ENCODE measurements around the gene PLEKHA6. TPM values are rescaled to one million over a fixed set of nuclear protein-coding genes. Genes with fewer than 3 reads are reported as not detected.

The PLEKHA6 gene
- total RNA-seq, 1 experiment from 2014 or later = 0.30 TPM

GRCh38 chr1:204356997-204357396, 2.7 kb downstream of the PLEKHA6 start:
- no peak for DNase-seq
- no peaks in the 10 kb centered on the region for H4K20me1 ChIP-seq (ENCODE audit: insufficient read depth, low read depth, low read length)
- H3K4me2 ChIP-seq (ENCODE audit: low read depth, low read length, poor library complexity, severe bottlenecking) = no peak overlapping the region
- H3K27ac ChIP-seq (ENCODE audit: low read length) = no peak overlapping the region
- H2AFZ ChIP-seq (ENCODE audit: low read length) = no peak overlapping the region
- H3K79me2 ChIP-seq (ENCODE audit: low read length) = no peaks in the 10 kb centered on the region
- H3K4me3 ChIP-seq (ENCODE audit: low read length) = no peak overlapping the region
- no peaks in the 10 kb centered on the region for H3K4me1 ChIP-seq (ENCODE audit: low read length)
- no peaks in the 10 kb centered on the region for H3K27me3 ChIP-seq (ENCODE audit: low read length)
- no peaks in the 10 kb centered on the region for H3K9me2 ChIP-seq (replicated peaks; ENCODE audit: insufficient read depth, low read length)
- no peaks in the 10 kb centered on the region for H3K36me3 ChIP-seq (ENCODE audit: insufficient read depth, low read length)
- H3K9me3 ChIP-seq (ENCODE audit: low read length) = no peaks in the 10 kb centered on the region
- no peak overlapping the region for H3K9ac ChIP-seq (ENCODE audit: low read length)

DNA sequence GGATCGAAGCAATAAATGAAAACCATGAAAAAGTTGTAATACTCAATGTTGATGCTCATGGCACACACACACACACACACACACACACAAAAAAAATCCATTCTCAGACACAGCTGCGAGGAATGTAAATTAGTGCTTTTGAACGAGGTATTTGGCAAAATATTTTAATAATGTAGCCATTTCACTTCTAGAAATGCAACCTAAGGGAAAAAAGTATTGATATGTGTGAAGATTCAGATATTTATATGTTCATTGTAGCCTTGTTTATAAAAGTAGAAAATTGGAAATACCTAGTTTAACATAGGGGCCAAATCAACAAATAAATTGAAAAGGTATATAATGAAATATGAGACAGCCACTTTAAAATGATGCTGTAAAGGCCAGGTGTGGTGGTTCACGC, 3.8 kb downstream of the PLEKHA6 start:
- Histone ChIP-seq H3K4me3 (ENCODE audit: low read length) (no peak overlapping the region), H4K20me1 (ENCODE audit: insufficient read depth, low read depth, low read length) (no peaks in the 10 kb centered on the region), H3K36me3 (ENCODE audit: insufficient read depth, low read length) (no peaks in the 10 kb centered on the region), H3K27ac (ENCODE audit: low read length) (no peak overlapping the region), H3K4me1 (ENCODE audit: low read length) (no peaks in the 10 kb centered on the region), H3K4me2 (ENCODE audit: low read depth, low read length, poor library complexity, severe bottlenecking) (no peak overlapping the region), H2AFZ (ENCODE audit: low read length) (no peak overlapping the region), H3K79me2 (ENCODE audit: low read length) (no peaks in the 10 kb centered on the region), H3K9me3 (ENCODE audit: low read length) (no peaks in the 10 kb centered on the region), H3K9ac (ENCODE audit: low read length) (no peak overlapping the region), H3K27me3 (ENCODE audit: low read length) (no peaks in the 10 kb centered on the region), H3K9me2 (replicated peaks; ENCODE audit: insufficient read depth, low read length) (no peaks in the 10 kb centered on the region)
- no peak for DNase-seq

DNA sequence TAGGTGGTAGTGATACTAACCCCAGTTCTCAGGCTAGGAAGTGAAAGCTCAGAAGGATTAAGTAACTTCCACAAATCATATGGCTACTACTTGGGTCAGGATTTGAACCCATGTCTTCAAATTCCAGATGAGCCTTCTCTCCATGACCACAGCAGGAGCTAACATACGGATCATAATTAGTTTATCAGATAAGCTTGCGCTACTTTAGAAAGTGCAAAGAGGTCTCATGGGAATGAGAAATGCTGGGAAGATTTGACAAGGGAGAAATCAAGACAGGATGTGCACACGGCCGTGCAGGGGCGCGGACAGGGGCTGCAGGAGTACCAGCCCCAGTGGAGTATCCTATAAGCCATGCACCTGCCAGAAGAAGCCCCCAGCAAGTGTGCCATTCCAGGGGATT, 5.2 kb downstream of the PLEKHA6 start:
- Histone ChIP-seq H3K27ac (ENCODE audit: low read length) (no peak overlapping the region), H3K27me3 (ENCODE audit: low read length) (no peaks in the 10 kb centered on the region), H4K20me1 (ENCODE audit: insufficient read depth, low read depth, low read length) (no peaks in the 10 kb centered on the region), H3K4me3 (ENCODE audit: low read length) (no peak overlapping the region), H2AFZ (ENCODE audit: low read length) (no peak overlapping the region), H3K9me3 (ENCODE audit: low read length) (no peaks in the 10 kb centered on the region), H3K4me1 (ENCODE audit: low read length) (no peaks in the 10 kb centered on the region), H3K9me2 (replicated peaks; ENCODE audit: insufficient read depth, low read length) (no peaks in the 10 kb centered on the region), H3K4me2 (ENCODE audit: low read depth, low read length, poor library complexity, severe bottlenecking) (no peak overlapping the region), H3K36me3 (ENCODE audit: insufficient read depth, low read length) (no peaks in the 10 kb centered on the region), H3K9ac (ENCODE audit: low read length) (no peak overlapping the region), H3K79me2 (ENCODE audit: low read length) (no peaks in the 10 kb centered on the region)
- no peak for DNase-seq

DNA sequence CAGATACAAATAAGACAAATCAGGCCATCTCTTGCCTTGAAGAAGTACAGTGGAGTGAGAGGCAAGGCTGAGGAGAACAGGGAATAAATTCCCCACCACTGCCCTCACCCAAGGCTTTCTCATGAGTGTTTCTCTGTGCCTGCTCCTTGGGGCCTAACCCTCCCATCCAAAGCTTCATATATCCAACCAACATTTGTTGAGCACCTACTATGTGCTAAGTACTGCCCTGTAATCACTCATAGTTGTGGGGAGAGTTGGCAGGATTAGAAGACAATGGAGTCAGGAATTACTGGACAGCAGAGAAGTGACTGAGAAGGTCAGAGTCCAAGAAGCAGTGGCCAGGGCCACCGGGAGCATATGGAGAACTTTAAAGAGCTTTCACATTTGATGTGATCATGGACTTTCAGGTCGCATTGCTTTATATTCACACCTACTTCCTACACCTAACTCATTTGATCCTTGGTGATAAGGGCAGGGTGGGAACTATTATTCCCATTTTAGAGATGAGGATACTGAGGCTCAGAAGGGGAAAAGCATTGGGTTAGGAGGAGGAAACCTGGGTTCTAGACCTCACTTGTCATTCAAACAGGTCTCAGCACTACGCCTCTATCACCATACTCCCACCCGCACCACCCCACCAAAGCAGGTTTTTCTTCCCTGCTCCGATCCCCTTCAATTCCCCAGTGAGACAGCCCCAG, 6.4 kb downstream of the PLEKHA6 start:
- Histone ChIP-seq H3K4me1 (ENCODE audit: low read length) (no peaks in the 10 kb centered on the region), H3K79me2 (ENCODE audit: low read length) (no peaks in the 10 kb centered on the region), H3K27ac (ENCODE audit: low read length) (no peak overlapping the region), H3K27me3 (ENCODE audit: low read length) (no peaks in the 10 kb centered on the region), H3K9me2 (replicated peaks; ENCODE audit: insufficient read depth, low read length) (no peaks in the 10 kb centered on the region), H3K4me3 (ENCODE audit: low read length) (no peak overlapping the region), H2AFZ (ENCODE audit: low read length) (no peak overlapping the region), H4K20me1 (ENCODE audit: insufficient read depth, low read depth, low read length) (no peaks in the 10 kb centered on the region), H3K9me3 (ENCODE audit: low read length) (no peaks in the 10 kb centered on the region), H3K9ac (ENCODE audit: low read length) (no peak overlapping the region), H3K36me3 (ENCODE audit: insufficient read depth, low read length) (no peaks in the 10 kb centered on the region), H3K4me2 (ENCODE audit: low read depth, low read length, poor library complexity, severe bottlenecking) (no peak overlapping the region)
- no peak for DNase-seq

DNA sequence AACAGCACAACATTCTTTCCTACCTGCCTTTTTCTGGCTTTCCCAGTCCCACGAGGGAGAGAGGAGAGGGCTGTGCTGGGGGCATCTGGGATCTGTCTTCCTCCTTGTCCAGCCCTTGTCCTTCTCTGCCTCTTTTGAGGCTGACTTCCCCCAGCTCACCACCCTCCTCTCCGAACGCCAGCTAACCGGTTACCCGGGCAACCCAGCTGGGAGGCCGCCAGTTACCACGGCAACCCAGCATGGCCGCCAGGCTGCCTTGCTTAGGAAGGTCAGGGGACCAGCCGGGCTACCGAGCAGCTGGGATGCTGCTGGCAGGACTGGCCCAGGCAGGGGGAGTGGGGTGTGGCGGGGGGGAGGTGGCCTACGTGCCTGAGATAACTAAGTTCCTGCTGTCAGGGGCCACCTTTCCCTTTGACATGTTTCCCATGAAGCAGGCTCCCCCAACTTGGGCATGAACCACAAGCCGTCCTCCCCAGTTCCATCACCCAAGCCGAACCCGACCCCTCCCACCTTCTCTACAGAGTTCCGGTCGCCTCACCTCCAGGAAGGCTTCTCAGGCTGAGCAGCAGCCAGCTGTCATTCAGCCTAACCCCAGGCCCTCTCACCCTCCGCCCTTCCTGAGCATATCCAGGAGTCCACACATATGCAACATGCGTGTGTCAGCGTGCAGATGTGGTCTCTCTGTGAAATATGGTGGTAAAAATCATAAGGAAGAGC, 8.7 kb downstream of the PLEKHA6 start:
- H3K9ac ChIP-seq (ENCODE audit: low read length) = no peak overlapping the region
- H2AFZ ChIP-seq (ENCODE audit: low read length) = no peak overlapping the region
- no peaks in the 10 kb centered on the region for H3K9me3 ChIP-seq (ENCODE audit: low read length)
- H3K4me2 ChIP-seq (ENCODE audit: low read depth, low read length, poor library complexity, severe bottlenecking) = no peak overlapping the region
- no peaks in the 10 kb centered on the region for H3K4me1 ChIP-seq (ENCODE audit: low read length)
- no peaks in the 10 kb centered on the region for H4K20me1 ChIP-seq (ENCODE audit: insufficient read depth, low read depth, low read length)
- DNase-seq = no peak
- no peaks in the 10 kb centered on the region for H3K9me2 ChIP-seq (replicated peaks; ENCODE audit: insufficient read depth, low read length)
- H3K27me3 ChIP-seq (ENCODE audit: low read length) = no peaks in the 10 kb centered on the region
- H3K36me3 ChIP-seq (ENCODE audit: insufficient read depth, low read length) = no peaks in the 10 kb centered on the region
- no peak overlapping the region for H3K4me3 ChIP-seq (ENCODE audit: low read length)
- H3K79me2 ChIP-seq (ENCODE audit: low read length) = no peaks in the 10 kb centered on the region
- H3K27ac ChIP-seq (ENCODE audit: low read length) = no peak overlapping the region

DNA sequence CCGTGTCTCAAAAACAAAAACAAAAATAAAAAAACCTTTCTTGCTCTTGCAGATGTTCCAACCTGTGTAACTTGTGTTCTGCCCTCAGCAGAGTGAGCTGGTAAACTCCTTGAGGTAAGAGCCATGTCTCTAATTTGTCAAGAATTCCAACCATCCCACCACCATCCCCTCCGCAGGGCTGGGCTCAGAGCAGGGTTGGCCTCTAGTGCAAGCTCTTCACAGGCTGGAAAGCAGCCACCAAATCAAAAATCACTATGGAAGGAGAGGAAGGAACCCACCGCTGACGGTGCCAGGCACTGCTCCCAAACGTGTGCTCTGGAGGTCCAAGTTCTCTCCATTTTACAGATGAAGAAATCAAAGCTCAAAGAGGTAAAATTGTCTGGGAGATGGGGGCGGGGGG, 9.4 kb downstream of the PLEKHA6 start:
- H3K36me3 ChIP-seq (ENCODE audit: insufficient read depth, low read length) = no peaks in the 10 kb centered on the region
- no peak overlapping the region for H2AFZ ChIP-seq (ENCODE audit: low read length)
- no peak overlapping the region for H3K27ac ChIP-seq (ENCODE audit: low read length)
- H3K9me2 ChIP-seq (replicated peaks; ENCODE audit: insufficient read depth, low read length) = no peaks in the 10 kb centered on the region
- no peaks in the 10 kb centered on the region for H3K9me3 ChIP-seq (ENCODE audit: low read length)
- H3K79me2 ChIP-seq (ENCODE audit: low read length) = no peaks in the 10 kb centered on the region
- no peak for DNase-seq
- H3K9ac ChIP-seq (ENCODE audit: low read length) = no peak overlapping the region
- H3K4me3 ChIP-seq (ENCODE audit: low read length) = no peak overlapping the region
- no peaks in the 10 kb centered on the region for H3K4me1 ChIP-seq (ENCODE audit: low read length)
- no peaks in the 10 kb centered on the region for H3K27me3 ChIP-seq (ENCODE audit: low read length)
- H4K20me1 ChIP-seq (ENCODE audit: insufficient read depth, low read depth, low read length) = no peaks in the 10 kb centered on the region
- H3K4me2 ChIP-seq (ENCODE audit: low read depth, low read length, poor library complexity, severe bottlenecking) = no peak overlapping the region

- Histone ChIP-seq H3K9me2 (replicated peaks; ENCODE audit: insufficient read depth, low read length) (no peaks in the 10 kb centered on the region), H3K36me3 (ENCODE audit: insufficient read depth, low read length) (no peaks in the 10 kb centered on the region), H3K9ac (ENCODE audit: low read length) (no peak overlapping the region), H3K4me3 (ENCODE audit: low read length) (no peak overlapping the region), H3K27me3 (ENCODE audit: low read length) (no peaks in the 10 kb centered on the region), H3K4me1 (ENCODE audit: low read length) (no peaks in the 10 kb centered on the region), H3K4me2 (ENCODE audit: low read depth, low read length, poor library complexity, severe bottlenecking) (no peak overlapping the region), H2AFZ (ENCODE audit: low read length) (no peak overlapping the region), H3K27ac (ENCODE audit: low read length) (no peak overlapping the region), H4K20me1 (ENCODE audit: insufficient read depth, low read depth, low read length) (no peaks in the 10 kb centered on the region), H3K9me3 (ENCODE audit: low read length) (no peaks in the 10 kb centered on the region), H3K79me2 (ENCODE audit: low read length) (no peaks in the 10 kb centered on the region)
- no peak for DNase-seq
Observed at GRCh38 chr1:204349602-204350001, 10.1 kb downstream of the PLEKHA6 start.

DNA sequence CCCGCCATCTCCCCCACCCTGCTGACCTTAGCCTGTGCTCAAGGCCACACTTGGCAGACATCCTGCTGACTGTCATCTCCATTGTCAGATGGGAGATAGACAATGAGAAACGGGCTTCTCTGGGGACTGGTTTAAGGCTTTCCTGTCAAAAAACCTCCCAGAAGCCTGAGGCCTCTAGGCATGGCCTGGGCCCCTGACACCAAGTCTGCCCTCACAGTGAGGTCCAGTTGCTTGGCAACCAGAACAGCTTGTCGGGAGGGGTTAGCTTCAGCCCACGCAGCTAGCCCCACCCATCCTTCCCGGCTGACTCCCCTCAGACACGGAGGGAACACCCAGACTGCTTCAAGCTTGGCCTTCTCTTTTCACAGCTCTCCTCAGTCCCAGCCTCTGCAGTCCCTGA, 11.0 kb downstream of the PLEKHA6 start:
- Histone ChIP-seq H3K27me3 (ENCODE audit: low read length) (no peaks in the 10 kb centered on the region), H3K27ac (ENCODE audit: low read length) (no peak overlapping the region), H3K4me2 (ENCODE audit: low read depth, low read length, poor library complexity, severe bottlenecking) (no peak overlapping the region), H3K9me2 (replicated peaks; ENCODE audit: insufficient read depth, low read length) (no peaks in the 10 kb centered on the region), H4K20me1 (ENCODE audit: insufficient read depth, low read depth, low read length) (no peaks in the 10 kb centered on the region), H3K4me1 (ENCODE audit: low read length) (no peaks in the 10 kb centered on the region), H3K36me3 (ENCODE audit: insufficient read depth, low read length) (no peaks in the 10 kb centered on the region), H3K79me2 (ENCODE audit: low read length) (no peaks in the 10 kb centered on the region), H2AFZ (ENCODE audit: low read length) (no peak overlapping the region), H3K9me3 (ENCODE audit: low read length) (no peaks in the 10 kb centered on the region), H3K4me3 (ENCODE audit: low read length) (no peak overlapping the region), H3K9ac (ENCODE audit: low read length) (no peak overlapping the region)
- no peak for DNase-seq

All from Karpas-422 (cell line).